8988T (cell line): ENCODE measurements around the gene BEAN1.

ENCODE experiments used
- DNase-seq: peaks from one replicate; pipeline ENCODE4 v3.0.0; 2011

The BEAN1 gene

DNA sequence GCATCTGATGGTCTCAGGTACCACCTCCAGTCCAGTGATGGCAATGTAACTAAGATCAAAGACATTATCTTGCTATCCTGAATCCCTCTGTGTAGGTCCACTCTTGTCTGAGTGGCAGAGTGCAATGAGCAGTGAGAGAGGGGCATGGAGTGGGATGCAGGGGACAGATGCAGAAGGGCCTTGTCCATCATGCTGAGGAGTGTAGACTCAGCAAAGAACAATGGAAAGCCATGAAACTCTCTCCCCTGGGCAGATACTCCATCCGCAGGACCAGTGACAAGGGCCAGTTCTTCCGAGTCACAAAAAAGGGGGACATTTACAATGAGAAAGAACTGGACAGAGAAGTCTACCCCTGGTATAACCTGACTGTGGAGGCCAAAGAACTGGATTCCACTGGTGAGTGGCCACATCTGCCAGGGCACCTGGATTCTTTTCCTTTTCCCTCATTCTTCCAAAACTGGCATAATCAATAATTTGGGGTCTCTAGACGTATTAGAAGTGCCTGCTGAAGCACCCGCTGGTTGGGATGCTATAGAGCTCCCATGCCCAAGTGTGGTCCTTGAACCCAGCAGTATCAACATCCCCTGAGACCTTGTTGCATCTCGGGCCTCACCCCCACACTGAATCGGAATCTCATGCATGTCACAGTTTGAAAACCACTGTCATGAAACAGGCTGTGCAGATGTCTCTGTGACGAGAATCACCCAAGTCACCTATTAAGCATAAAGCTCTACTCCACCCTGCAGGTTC, 31.1 kb upstream of the BEAN1 start:
- DNase-seq, result no peak

- no peak for DNase-seq
Measured at GRCh38 chr16:66397736-66398433, 29.2 kb upstream of the BEAN1 start.

DNA sequence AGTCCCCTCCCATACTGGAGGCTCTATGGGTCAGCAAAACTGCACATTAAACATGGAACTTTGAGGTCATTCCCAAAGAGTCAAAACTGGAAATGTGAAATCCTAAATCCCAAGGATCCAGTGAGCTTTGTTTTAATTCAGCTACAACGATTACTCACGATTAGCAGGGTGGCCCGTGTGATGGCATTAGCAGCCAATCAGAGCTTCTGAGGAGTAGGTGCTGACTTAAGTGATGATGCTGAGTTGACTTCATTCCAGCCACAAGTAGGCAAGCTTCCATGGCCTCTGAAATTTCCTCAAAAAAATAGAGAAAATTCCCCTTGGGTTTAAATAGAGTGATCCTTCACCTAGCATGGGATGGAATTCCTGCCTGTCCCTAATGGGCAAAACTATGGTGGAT, 28.1 kb upstream of the BEAN1 start:
- no peak for DNase-seq

DNA sequence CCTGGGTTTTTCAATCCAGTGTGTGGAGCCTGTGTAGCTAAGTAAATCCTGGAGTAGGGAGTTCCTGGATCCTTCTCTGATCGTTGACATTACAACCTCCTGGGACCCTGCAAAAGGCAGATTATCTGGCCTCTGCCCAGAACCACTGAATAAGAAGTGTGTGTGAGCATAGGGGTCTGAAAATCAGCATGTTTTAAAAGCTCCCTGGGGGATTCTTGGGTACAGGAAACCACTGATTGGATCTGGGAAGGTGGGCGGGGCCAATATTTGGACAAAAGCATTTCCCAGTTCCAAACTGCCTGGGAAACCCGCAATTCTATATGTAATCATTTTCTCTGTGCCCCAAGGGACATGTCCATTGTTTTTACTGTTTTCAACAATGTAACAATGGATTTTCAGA, 27.2 kb upstream of the BEAN1 start:
- DNase-seq, result no peak

DNA sequence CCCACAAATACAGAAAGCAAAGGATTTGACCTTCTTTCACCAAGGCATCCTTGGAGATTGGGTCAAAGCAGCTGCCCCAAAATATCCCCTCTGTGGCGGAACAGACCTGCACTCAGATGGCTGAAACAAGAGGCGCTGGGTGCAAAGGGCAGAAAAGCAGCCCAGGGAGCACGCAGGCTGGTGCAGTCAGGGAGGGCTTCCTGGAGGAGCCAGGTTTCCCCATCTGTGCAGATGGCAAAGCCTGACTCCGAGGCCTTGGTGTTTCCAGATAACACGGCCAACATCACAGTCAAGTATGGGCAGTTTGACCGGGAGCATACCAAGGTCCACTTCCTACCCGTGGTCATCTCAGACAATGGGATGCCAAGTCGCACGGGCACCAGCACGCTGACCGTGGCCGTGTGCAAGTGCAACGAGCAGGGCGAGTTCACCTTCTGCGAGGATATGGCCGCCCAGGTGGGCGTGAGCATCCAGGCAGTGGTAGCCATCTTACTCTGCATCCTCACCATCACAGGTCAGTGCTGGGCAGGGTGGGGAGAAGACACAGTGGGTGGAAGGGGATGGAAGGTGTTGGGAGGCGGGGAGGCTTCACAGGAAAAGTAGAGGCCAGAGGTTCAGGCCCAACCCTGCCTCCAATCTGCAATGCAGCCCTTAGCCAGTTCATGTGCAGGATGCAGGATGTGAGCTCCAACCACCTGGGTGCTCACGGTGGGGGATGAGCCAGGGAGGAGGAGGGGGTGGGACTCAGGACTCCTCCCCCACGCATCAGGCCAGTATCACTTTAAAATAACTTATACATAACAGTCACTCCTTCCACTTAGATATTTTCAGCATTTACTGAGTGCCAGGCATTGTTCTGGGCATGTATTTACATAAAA, 26.4 kb upstream of the BEAN1 start:
- no peak for DNase-seq

DNA sequence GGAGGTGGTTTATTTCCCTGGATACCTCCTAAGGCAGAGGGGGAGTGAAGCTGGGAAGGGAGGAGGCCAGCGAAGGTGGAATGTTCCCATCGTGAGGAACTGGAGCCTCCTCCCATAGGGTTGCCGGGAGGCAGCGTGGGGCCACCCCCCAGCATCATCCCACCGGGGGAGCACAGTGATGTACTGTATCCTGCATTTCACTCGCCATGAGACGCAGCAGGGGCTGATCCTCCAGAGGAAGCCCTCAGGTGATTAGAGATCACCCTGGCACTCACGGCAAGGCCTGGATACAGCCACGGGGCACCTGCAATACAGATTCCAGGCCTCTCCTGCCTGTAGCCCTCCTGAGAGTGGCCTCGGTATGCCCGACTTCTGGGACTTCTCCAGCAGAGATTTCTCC, 25.5 kb upstream of the BEAN1 start:
- DNase-seq, result peak; percentile 56

GRCh38 chr16:66402166-66402565, 24.9 kb upstream of the BEAN1 start:
- no peak for DNase-seq

DNA sequence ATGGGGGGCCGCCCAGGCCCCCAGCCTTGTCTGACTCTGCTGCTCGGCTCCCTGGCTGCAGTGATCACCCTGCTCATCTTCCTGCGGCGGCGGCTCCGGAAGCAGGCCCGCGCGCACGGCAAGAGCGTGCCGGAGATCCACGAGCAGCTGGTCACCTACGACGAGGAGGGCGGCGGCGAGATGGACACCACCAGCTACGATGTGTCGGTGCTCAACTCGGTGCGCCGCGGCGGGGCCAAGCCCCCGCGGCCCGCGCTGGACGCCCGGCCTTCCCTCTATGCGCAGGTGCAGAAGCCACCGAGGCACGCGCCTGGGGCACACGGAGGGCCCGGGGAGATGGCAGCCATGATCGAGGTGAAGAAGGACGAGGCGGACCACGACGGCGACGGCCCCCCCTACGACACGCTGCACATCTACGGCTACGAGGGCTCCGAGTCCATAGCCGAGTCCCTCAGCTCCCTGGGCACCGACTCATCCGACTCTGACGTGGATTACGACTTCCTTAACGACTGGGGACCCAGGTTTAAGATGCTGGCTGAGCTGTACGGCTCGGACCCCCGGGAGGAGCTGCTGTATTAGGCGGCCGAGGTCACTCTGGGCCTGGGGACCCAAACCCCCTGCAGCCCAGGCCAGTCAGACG, 24.4 kb upstream of the BEAN1 start:
- DNase-seq, result no peak

GRCh38 chr16:66403531-66404145, 23.5 kb upstream of the BEAN1 start:
- no peak for DNase-seq

DNA sequence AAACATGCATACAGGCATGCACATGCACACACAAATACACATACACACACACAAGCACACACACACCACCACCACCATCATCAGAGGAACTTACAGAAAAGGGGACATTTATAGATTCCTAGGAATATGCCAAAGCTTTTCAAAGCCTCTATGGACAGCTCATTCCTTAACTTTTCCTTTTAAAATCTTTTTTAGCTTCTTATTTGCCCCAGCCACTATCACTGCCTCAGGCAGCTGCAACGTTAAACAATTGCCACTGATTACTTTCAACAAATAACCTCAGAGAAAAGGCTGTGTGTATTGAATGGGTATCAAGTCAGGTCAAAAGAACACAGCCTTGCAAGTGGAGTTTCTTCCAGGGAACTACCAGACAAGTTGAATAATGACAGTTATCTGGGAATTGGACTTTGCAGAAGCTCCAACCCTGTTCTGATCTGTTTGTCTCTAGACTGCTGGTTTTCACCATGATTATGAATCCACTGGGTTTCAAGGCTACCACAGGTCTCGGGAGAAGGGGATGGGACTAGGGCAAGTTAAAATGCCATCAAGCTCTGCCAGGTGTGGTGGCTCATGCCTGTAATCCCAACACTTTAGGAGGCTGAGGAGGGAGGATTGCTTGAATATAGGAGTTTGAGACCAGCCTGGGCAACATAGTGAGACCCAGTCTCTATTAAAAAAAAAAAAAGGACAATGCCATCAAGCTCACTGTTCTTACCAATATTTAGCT, 21.9 kb upstream of the BEAN1 start:
- no peak for DNase-seq

- peak; percentile 99 for DNase-seq
Measured at GRCh38 chr16:66406534-66407221, 20.4 kb upstream of the BEAN1 start.

- DNase-seq, result no peak
Measured at GRCh38 chr16:66408163-66409048, 18.7 kb upstream of the BEAN1 start.

- no peak for DNase-seq
Measured at GRCh38 chr16:66409156-66409555, 17.9 kb upstream of the BEAN1 start.

- DNase-seq, result no peak
Measured at GRCh38 chr16:66412182-66412581, 14.9 kb upstream of the BEAN1 start.

- no peak for DNase-seq
Measured at GRCh38 chr16:66414891-66415290, 12.2 kb upstream of the BEAN1 start.

GRCh38 chr16:66416136-66416535, 11.0 kb upstream of the BEAN1 start:
- DNase-seq, result no peak

DNA sequence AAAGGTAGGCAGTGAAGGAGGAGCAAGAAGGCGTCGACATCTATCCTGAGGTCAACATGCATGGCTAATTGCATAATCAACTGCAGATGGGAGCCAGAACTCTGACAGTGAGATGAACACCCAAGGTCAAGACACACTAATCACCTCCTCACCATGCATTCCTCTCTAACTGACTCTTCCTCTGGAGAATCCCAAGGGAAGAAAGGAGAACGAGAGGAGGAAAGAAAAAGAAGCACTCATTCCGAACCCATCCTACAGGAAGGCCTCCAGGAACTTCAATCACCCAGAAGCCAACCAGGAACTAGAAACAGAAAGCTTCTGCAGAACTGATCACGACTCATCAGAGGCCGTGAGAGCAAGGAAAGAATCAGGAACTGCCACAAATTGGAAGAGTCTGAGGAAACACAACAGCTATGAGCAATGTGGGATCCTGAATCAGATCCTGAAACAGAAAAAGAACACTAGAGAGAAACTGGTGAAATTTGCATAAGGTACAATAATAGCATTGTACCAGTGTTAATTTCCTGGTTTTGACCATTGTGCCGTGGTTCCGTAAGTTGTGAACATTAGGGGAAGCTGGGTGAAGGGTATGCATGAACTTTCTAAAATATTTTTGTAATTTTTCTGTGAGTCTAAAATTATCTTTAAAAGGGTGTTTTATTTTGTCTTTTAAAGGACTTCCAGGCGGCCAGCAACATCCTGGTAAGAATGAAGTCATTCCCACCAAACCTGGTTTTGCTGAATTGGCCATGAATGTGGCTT, 10.0 kb upstream of the BEAN1 start:
- no peak for DNase-seq

DNA sequence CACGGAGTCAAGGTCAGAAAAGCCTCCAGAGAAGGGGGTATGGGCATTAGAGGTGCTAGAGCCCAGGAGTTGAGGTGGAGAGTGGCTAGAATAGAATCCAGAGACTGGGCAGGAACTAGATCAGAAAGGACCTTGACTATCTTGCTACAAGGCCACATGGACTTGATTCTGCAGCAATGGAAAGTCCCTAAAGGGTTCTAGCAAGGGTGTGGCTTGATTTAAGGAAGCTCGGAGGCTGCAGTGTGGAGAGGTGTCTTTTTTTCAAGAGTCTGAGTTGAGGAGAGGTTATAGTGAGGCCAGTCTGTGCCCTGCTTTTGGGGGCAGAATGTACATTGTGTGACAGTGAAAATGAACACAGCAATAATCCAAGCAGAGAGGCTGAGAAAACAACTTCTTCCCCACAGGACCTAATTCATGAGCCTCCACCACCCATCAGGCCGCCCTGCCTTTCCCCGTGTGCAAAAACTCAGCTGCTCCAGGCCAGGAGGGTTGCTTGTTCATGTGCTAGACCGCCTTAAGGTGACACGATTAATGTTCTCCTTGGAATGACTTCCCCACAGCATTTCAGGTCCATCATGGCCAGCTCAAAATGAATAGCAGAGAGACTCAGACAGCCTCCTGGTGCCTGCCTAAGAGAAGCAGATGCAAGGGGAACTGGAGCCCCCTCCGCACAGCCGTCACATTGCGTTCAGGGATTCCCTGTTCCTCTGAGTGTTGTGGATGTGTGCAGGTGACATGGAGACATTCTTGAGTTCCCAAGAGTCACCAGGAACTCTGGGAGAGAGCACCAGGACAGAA, 8.7 kb upstream of the BEAN1 start:
- DNase-seq, result no peak

- DNase-seq, result no peak
Measured at GRCh38 chr16:66419527-66419926, 7.6 kb upstream of the BEAN1 start.
